ENCODE data around the gene CTNNBL1.

Gene CTNNBL1

DNA sequence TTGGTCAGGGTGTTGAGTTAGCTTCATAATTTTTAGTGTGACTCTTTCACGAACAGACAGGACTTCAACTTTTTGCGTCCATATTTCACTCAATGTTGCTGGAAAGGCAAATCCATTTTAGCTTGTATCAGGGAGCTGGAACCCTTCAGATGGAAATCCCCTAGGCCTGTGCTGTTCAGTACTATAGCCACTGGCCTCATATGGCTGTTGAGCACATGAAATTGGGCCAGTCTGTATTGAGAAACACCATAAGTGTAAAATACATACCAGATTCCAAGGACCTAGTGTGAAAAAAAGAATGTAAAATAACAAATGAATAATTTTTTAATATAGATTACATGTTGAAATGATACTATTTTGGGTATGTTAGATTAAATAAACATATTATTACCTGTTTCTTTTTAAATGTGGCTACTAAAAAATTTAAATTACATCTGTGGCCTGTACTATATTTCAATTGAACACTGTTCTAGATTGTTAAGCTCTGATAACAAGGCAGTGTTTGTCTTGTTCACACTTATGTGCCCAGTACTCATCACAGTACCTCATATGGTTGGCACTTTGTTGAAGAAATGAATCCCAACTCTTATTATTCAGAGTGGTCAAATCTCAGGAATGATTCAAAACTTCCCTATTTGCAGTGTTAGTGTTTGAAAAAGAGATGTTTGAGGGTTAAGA is 34.3 kb downstream of the CTNNBL1 start:
- Histone ChIP-seq H3K4me3 (no peak overlapping the region), H3K9me3 (no peaks in the 10 kb centered on the region), H3K27me3 (no peaks in the 10 kb centered on the region), H3K27ac (no peak overlapping the region), H3K4me1 (peaks cover 0 to 25% (median 5%) of the 10 kb centered on the region in 4 donors), H3K36me3 (peaks cover 0 to 5% (median 5%) of the 10 kb centered on the region in 3 donors)
- DNase-seq = no peak
- TF ChIP-seq, protein P1, sequence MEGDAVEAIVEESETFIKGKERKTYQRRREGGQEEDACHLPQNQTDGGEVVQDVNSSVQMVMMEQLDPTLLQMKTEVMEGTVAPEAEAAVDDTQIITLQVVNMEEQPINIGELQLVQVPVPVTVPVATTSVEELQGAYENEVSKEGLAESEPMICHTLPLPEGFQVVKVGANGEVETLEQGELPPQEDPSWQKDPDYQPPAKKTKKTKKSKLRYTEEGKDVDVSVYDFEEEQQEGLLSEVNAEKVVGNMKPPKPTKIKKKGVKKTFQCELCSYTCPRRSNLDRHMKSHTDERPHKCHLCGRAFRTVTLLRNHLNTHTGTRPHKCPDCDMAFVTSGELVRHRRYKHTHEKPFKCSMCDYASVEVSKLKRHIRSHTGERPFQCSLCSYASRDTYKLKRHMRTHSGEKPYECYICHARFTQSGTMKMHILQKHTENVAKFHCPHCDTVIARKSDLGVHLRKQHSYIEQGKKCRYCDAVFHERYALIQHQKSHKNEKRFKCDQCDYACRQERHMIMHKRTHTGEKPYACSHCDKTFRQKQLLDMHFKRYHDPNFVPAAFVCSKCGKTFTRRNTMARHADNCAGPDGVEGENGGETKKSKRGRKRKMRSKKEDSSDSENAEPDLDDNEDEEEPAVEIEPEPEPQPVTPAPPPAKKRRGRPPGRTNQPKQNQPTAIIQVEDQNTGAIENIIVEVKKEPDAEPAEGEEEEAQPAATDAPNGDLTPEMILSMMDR (IDR thresholded peaks at IDR 0.05) = no peak
- intact Hi-C loops (cut with DNase I; ENCODE audit: low total_unique reads) = no loop called here

DNA sequence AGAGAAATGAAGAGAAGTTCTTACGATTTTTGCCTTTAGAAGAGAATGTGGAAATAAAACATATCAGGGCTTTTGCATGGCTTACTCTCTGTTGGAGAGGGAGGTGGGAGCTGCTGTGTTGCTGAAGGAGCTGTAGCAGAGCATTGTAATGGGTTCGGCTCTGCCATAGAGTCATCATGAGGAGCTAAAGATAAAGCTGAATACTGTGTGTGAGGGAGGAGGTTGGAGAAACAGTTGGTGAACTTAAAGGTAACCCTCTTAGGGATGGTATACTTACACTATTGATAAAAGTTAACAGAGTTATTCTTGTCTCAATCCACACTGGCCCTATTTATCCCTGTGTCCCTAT is 34.8 kb downstream of the CTNNBL1 start:
- Histone ChIP-seq H3K27me3 (no peaks in the 10 kb centered on the region), H3K4me3 (no peak overlapping the region), H3K36me3 (peaks cover 0 to 10% (median 6%) of the 10 kb centered on the region in 3 donors), H3K9me3 (no peaks in the 10 kb centered on the region), H3K4me1 (peaks cover 0 to 25% (median 5%) of the 10 kb centered on the region in 4 donors), H3K27ac (no peak overlapping the region)
- intact Hi-C loops (cut with DNase I; ENCODE audit: low total_unique reads) = no loop called here
- DNase-seq = no peak
- TF ChIP-seq, protein P1 (IDR thresholded peaks at IDR 0.05) = no peak

DNA sequence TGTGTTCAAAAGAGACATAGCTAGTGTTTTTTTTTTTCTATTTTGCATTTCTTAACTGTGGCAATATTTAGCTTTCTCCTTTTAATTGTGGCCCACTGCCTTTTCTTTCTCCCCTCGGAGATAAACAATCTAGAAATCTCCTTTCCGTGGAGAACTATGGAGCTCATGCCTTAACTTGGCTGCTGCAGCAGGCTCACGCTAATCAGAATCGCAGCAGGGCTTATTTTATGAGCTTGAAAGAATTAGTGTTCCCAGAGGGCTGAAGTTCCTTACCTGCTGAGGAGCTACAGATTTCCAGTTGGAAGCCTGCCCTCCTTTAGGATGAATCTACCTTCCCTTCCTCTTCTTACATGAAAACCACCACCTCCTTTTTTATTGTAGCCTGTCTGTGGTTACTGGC is 35.6 kb downstream of the CTNNBL1 start:
- H3K27ac ChIP-seq = no peak overlapping the region
- TF ChIP-seq, protein P1 (IDR thresholded peaks at IDR 0.05) = no peak
- no peaks in the 10 kb centered on the region for H3K9me3 ChIP-seq
- peaks cover 0 to 25% (median 5%) of the 10 kb centered on the region in 4 donors for H3K4me1 ChIP-seq
- H3K27me3 ChIP-seq = no peaks in the 10 kb centered on the region
- no peak overlapping the region for H3K4me3 ChIP-seq
- peaks cover 0 to 12% (median 6%) of the 10 kb centered on the region in 3 donors for H3K36me3 ChIP-seq
- DNase-seq = no peak
- intact Hi-C loops (cut with DNase I; ENCODE audit: low total_unique reads) = no loop called here

DNA sequence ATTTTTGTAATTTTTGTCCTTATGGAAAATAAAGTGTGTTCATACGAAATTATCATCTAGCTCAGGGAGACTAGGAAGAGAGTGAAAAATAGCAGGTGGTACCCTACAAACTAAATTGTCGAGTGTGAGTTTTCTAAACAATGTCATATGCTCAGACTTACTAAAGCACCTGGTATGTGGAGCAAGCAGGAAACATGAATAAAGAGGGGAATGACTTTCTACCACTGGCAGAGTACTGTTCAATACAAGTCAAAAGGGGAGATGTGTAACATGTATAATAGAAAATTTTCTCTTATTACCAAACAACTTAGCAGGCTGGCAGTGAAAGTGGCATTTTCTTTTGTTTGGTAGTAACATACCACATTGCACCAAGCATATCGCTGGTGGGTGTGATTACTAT is 36.1 kb downstream of the CTNNBL1 start:
- TF ChIP-seq, protein P1 (IDR thresholded peaks at IDR 0.05) = no peak
- Histone ChIP-seq H3K9me3 (no peaks in the 10 kb centered on the region), H3K4me1 (peaks cover 0 to 25% (median 5%) of the 10 kb centered on the region in 4 donors), H3K27ac (no peak overlapping the region), H3K4me3 (no peak overlapping the region), H3K27me3 (no peaks in the 10 kb centered on the region), H3K36me3 (peaks cover 0 to 12% (median 6%) of the 10 kb centered on the region in 3 donors)
- intact Hi-C loops (cut with DNase I; ENCODE audit: low total_unique reads) = no loop called here
- DNase-seq = no peak

DNA sequence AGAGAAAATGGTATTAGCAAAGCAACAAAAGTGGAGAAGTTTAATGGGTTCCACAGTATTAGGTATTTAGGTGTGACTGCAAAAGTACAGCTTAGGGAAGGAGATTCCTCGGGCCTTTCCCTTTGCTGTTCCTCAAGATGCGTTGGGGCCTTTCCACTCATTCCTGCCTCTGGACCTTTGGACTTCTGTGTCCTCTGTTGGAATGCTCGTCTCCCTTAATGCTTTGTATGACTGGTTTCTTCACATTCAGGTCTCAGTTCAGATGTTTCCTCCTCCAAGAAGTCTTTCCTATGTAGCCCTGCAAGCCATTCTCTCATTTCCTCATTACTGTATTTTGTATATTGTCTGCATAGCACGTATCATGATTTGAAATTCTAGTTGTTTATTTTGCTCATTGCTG is 39.6 kb downstream of the CTNNBL1 start:
- intact Hi-C loops (cut with DNase I; ENCODE audit: low total_unique reads) = no loop called here
- Histone ChIP-seq H3K27me3 (no peaks in the 10 kb centered on the region), H3K4me3 (no peak overlapping the region), H3K9me3 (no peaks in the 10 kb centered on the region), H3K4me1 (peaks cover 0 to 6% (median 3%) of the 10 kb centered on the region in 4 donors), H3K27ac (no peak overlapping the region), H3K36me3 (peaks cover 22 to 42% (median 32%) of the 10 kb centered on the region in 3 donors)
- TF ChIP-seq, protein P1 (IDR thresholded peaks at IDR 0.05) = no peak
- no peak for DNase-seq
